ENCODE results near the gene QTRT2. TPM values are rescaled to one million over a fixed set of nuclear protein-coding genes. Genes with fewer than 3 reads are reported as not detected.

The QTRT2 gene
- total RNA-seq, 1 experiment from 2014 or later = 62.4 TPM

- no peaks in the 10 kb centered on the region for H3K27me3 ChIP-seq (replicated peaks; ENCODE audit: insufficient read depth, low read depth, low read length, poor library complexity)
- H3K36me3 ChIP-seq (ENCODE audit: insufficient read depth, low read length, poor library complexity, severe bottlenecking) = no peaks in the 10 kb centered on the region
- ChIA-PET POLR2A (ENCODE audit: low non-redundant PET) (no interaction called here), CTCF (no interaction called here)
- TF ChIP-seq EZH2 (IDR thresholded peaks at IDR 0.05; ENCODE audit: borderline replicate concordance, low read depth, low read length, poor library complexity, severe bottlenecking) (no peak), CTCF (conservative IDR thresholded peaks at IDR 0.05; ENCODE audit: low read depth, low read length) (no peak)
- no peak overlapping the region for H3K27ac ChIP-seq (ENCODE audit: low read depth, low read length, poor library complexity, severe bottlenecking)
- intact Hi-C loops (cut with micrococcal nuclease; ENCODE audit: unreplicated experiment) = loop anchor here (10.0 kb wide), 1 partner anchor 314 kb away; the partner anchor contains the start of genes ATP6V1A and NAA50
- H3K9me3 ChIP-seq (ENCODE audit: low read depth, low read length, poor library complexity, severe bottlenecking) = no peaks in the 10 kb centered on the region
- no peak for DNase-seq (ENCODE audit: low spot score)
- no TSS peak for BruUV-seq (replicated peaks)
- no peak overlapping the region for H3K4me3 ChIP-seq (ENCODE audit: low read depth, low read length, poor library complexity, severe bottlenecking)
- H3K4me1 ChIP-seq (ENCODE audit: insufficient read depth, low read length, poor library complexity, severe bottlenecking) = peaks cover 5% of the 10 kb centered on the region
Observed at GRCh38 chr3:114058646-114059045, 2.1 kb downstream of the QTRT2 start.

GRCh38 chr3:114060906-114061655 is 4.5 kb downstream of the QTRT2 start:
- ChIA-PET POLR2A (ENCODE audit: low non-redundant PET) (no interaction called here), CTCF (no interaction called here)
- no peak for DNase-seq (ENCODE audit: low spot score)
- H3K36me3 ChIP-seq (ENCODE audit: insufficient read depth, low read length, poor library complexity, severe bottlenecking) = peaks cover 12% of the 10 kb centered on the region
- no peak overlapping the region for H3K4me3 ChIP-seq (ENCODE audit: low read depth, low read length, poor library complexity, severe bottlenecking)
- intact Hi-C loops (cut with micrococcal nuclease; ENCODE audit: unreplicated experiment) = no loop called here
- H3K27ac ChIP-seq (ENCODE audit: low read depth, low read length, poor library complexity, severe bottlenecking) = no peak overlapping the region
- TF ChIP-seq CTCF (conservative IDR thresholded peaks at IDR 0.05; ENCODE audit: low read depth, low read length) (no peak), EZH2 (IDR thresholded peaks at IDR 0.05; ENCODE audit: borderline replicate concordance, low read depth, low read length, poor library complexity, severe bottlenecking) (no peak)
- H3K27me3 ChIP-seq (replicated peaks; ENCODE audit: insufficient read depth, low read depth, low read length, poor library complexity) = no peaks in the 10 kb centered on the region
- no peaks in the 10 kb centered on the region for H3K9me3 ChIP-seq (ENCODE audit: low read depth, low read length, poor library complexity, severe bottlenecking)
- no TSS peak for BruUV-seq (replicated peaks)
- H3K4me1 ChIP-seq (ENCODE audit: insufficient read depth, low read length, poor library complexity, severe bottlenecking) = peaks cover 5% of the 10 kb centered on the region

GRCh38 chr3:114067804-114068203 is 11.3 kb downstream of the QTRT2 start:
- TF ChIP-seq EZH2 (IDR thresholded peaks at IDR 0.05; ENCODE audit: borderline replicate concordance, low read depth, low read length, poor library complexity, severe bottlenecking) (no peak), CTCF (conservative IDR thresholded peaks at IDR 0.05; ENCODE audit: low read depth, low read length) (no peak)
- H3K9me3 ChIP-seq (ENCODE audit: low read depth, low read length, poor library complexity, severe bottlenecking) = no peaks in the 10 kb centered on the region
- peaks cover 59% of the 10 kb centered on the region for H3K36me3 ChIP-seq (ENCODE audit: insufficient read depth, low read length, poor library complexity, severe bottlenecking)
- no peak overlapping the region for H3K27ac ChIP-seq (ENCODE audit: low read depth, low read length, poor library complexity, severe bottlenecking)
- DNase-seq (ENCODE audit: low spot score) = no peak
- intact Hi-C loops (cut with micrococcal nuclease; ENCODE audit: unreplicated experiment) = no loop called here
- POLR2A ChIA-PET (ENCODE audit: low non-redundant PET) = interaction anchor here (0.7 kb wide), 1 partner anchor 223 kb away, joined by 3 read pairs; no protein-coding TSS in a partner anchor
- H3K4me1 ChIP-seq (ENCODE audit: insufficient read depth, low read length, poor library complexity, severe bottlenecking) = no peaks in the 10 kb centered on the region
- CTCF ChIA-PET = no interaction called here
- no peaks in the 10 kb centered on the region for H3K27me3 ChIP-seq (replicated peaks; ENCODE audit: insufficient read depth, low read depth, low read length, poor library complexity)
- BruUV-seq (replicated peaks) = no TSS peak
- H3K4me3 ChIP-seq (ENCODE audit: low read depth, low read length, poor library complexity, severe bottlenecking) = no peak overlapping the region
